Heart left ventricle (tissue), 16 donors: ENCODE data around the gene GRIN2C. TPM values are rescaled to one million over a fixed set of nuclear protein-coding genes. Genes with fewer than 3 reads are reported as not detected.
"Not testable (repeated sequence)": the region's sequence is repeated elsewhere in the genome, so short reads cannot be mapped to it uniquely, and the experiment has no call there.

Experiments used
- ATAC-seq, 4 donors: fragments of 200-7000 bp; cut with Tn5 transposase; one replicate each; pipeline ENCODE4 v1.9.1; 2020 to 2022; ENCODE audit warnings: moderate library complexity in 4 of 4, mild to moderate bottlenecking in 3 of 4, moderate number of reproducible peaks in 1 of 4
- DNase-seq, 5 donors: peaks; one replicate each; pipeline ENCODE4 v3.0.0-alpha.2; 2020
- H3K27ac ChIP-seq, 12 donors: fragments of 200-600 bp; sonication (generic) in 4 of 12; one replicate each; pipeline versions ENCODE4 v1.5.0 to v1.8.0; 2016 to 2022; ENCODE audit warnings: mild to moderate bottlenecking in 2 of 12
- H3K27me3 ChIP-seq, 9 donors: fragments of 200-600 bp; sonication (generic) in 2 of 9; one replicate each; pipeline versions ENCODE4 v1.5.1 to v1.8.0; 2016 to 2022; ENCODE audit warnings: mild to moderate bottlenecking in 3 of 9
- H3K36me3 ChIP-seq, 9 donors: fragments of 200-600 bp; sonication (generic) in 2 of 9; one replicate each; pipeline versions ENCODE4 v1.5.0 to v1.8.0; 2018 to 2022; ENCODE audit warnings: mild to moderate bottlenecking in 2 of 9
- H3K4me1 ChIP-seq, 12 donors: fragments of 200-600 bp; sonication (generic) in 4 of 12; one replicate each; pipeline versions ENCODE4 v1.5.0 to v1.8.0; 2016 to 2022; ENCODE audit warnings: mild to moderate bottlenecking in 3 of 12
- H3K4me3 ChIP-seq, 12 donors: fragments of 200-600 bp; sonication (generic) in 4 of 12; one replicate each; pipeline versions ENCODE4 v1.5.0 to v1.8.0; 2017 to 2022; ENCODE audit warnings: mild to moderate bottlenecking in 9 of 12, moderate library complexity in 4 of 12
- H3K9me3 ChIP-seq, 12 donors: fragments of 200-600 bp; sonication (generic) in 4 of 12; one replicate each; pipeline versions ENCODE4 v1.5.0 to v1.8.0; 2016 to 2022; ENCODE audit warnings: mild to moderate bottlenecking in 1 of 12
- POLR2A ChIP-seq, 2 donors: fragments of 450-650 bp; IDR thresholded peaks; one replicate each; pipeline ENCODE4 v1.6.1; 2017; ENCODE audit warnings: antibody characterized with exemption in 2 of 2, mild to moderate bottlenecking in 2 of 2, moderate library complexity in 2 of 2
- WGBS, 4 donors: extraction: QIAGEN DNeasy Blood & Tissue Kit in 2 of 4; methylation state at CpG; one replicate each; pipeline versions ENCODE4 v1.1.5 to v1.1.7; 2013 to 2018; 5-methylcytosine and 5-hydroxymethylcytosine counted together
- intact Hi-C, 10 donors: fragments of 100-400 bp; cut with DNase I; formaldehyde crosslinking; loops; one replicate each; pipeline versions ENCODE4 v1.11.1 to v1.14.2; 2022
- polyA plus RNA-seq, 2 donors: library from polyadenylated mRNA; stranded (reverse); fragments of 200-250 nt; gene quantifications; one replicate each; pipeline ENCODE4 v1.2.3, GENCODE V29; 2013
- total RNA-seq, 9 donors: library from RNA; depleted of rRNA in 2 of 9; stranded (reverse); fragments of >200 nt in 2 of 9; fragmentation: NEBNext Ultra II Directional in 3 of 9; extraction: Animal tissue kit (Norgen Biotek cat#: 25700) in 3 of 9; gene quantifications; one replicate each; pipeline versions ENCODE4 v1.1.0 to v1.2.4, GENCODE V29; 2016 to 2023
- TF ChIP-seq, protein P1 (sequence below), 12 donors: fragments of 200-600 bp; sonication (generic) in 4 of 12; IDR thresholded peaks; one replicate each; pipeline versions ENCODE4 v1.5.0 to v1.8.0; 2018 to 2022; ENCODE audit warnings: antibody characterized with exemption in 12 of 12, mild to moderate bottlenecking in 5 of 12
- donor health status: ischemic (EF 13 %, LVEDD 7.1; RV severe dilation, severe dysfunction).
- donor health status: healthy with polysubstance abuse.
- donor health status: DM: no; HTN: yes; CAD: no.
- donor health status: DM: no; HTN: no; CAD: no.
- donor health status: ischemic (EF 25% LVEDD 6.9; RV normal size, moderate dysfunction).
- donor health status: ischemic (EF 25% LVEDD 5.7; RV mildly dilated, moderate dysfunction).
- donor health status: healthy.
- donor health status: DM: yes; HTN: yes; CAD: no.
- donor health status: ischemic (EF 35%, LVEDD 5.7; RV mildly dilated, moderate dysfunction).
- donor health status: nonischemic (EF 11% LVEDD 7.7; RV severe dilation, severe dysfunction).
- donor health status: DM: yes; HTN: yes; CAD: no.
- donor health status: PGD.
- donor health status: ischemic (EF 29% LVEDD 5.4; RV normal size, mild dysfunction).
- donor health status: nonischemic (EF 23%, LVEDD 6.1; RV moderate dilation, normal function).

The GRIN2C gene
- total and polyA plus RNA-seq, 11 donors = 0.09 to 3.1 (median 0.40) TPM

DNA sequence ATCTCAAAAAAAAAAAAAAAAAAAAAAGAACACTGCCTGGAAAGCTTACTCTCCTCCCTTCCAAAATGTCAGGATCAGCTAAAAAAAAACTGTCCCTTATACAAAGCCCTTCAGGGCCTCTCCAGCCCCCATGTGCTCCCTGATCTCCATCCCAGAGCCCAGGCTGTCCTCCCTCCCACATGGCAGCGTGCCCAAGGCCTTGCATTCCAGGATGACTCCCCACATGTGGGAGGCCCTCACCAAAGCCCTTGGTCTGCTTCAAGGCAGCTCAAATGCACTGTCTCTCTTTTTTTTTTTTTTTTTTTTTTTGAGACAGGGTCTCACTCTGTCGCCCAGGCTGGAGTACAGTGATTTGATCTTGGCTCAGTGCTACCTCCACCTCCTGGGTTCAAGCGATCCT lies 10.8 kb upstream of the GRIN2C start:
- no peak overlapping the region for H3K27ac ChIP-seq
- ATAC-seq (no peak), DNase-seq (no peak)
- no peaks in the 10 kb centered on the region for H3K36me3 ChIP-seq
- H3K27me3 ChIP-seq = no peaks in the 10 kb centered on the region
- peaks cover 0 to 24% (median 11%) of the 10 kb centered on the region in 12 donors for H3K4me1 ChIP-seq
- no peaks in the 10 kb centered on the region for H3K9me3 ChIP-seq
- intact Hi-C loops = no loop called here
- TF ChIP-seq POLR2A (IDR thresholded peaks at IDR 0.05) = no peak
- TF ChIP-seq, protein P1, sequence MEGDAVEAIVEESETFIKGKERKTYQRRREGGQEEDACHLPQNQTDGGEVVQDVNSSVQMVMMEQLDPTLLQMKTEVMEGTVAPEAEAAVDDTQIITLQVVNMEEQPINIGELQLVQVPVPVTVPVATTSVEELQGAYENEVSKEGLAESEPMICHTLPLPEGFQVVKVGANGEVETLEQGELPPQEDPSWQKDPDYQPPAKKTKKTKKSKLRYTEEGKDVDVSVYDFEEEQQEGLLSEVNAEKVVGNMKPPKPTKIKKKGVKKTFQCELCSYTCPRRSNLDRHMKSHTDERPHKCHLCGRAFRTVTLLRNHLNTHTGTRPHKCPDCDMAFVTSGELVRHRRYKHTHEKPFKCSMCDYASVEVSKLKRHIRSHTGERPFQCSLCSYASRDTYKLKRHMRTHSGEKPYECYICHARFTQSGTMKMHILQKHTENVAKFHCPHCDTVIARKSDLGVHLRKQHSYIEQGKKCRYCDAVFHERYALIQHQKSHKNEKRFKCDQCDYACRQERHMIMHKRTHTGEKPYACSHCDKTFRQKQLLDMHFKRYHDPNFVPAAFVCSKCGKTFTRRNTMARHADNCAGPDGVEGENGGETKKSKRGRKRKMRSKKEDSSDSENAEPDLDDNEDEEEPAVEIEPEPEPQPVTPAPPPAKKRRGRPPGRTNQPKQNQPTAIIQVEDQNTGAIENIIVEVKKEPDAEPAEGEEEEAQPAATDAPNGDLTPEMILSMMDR (IDR thresholded peaks at IDR 0.05) = no peak
- H3K4me3 ChIP-seq = no peak overlapping the region
- 76 to 85% (median 83%) methylated on average over 3 of the region's 3 CpGs for WGBS, 4 donors

DNA sequence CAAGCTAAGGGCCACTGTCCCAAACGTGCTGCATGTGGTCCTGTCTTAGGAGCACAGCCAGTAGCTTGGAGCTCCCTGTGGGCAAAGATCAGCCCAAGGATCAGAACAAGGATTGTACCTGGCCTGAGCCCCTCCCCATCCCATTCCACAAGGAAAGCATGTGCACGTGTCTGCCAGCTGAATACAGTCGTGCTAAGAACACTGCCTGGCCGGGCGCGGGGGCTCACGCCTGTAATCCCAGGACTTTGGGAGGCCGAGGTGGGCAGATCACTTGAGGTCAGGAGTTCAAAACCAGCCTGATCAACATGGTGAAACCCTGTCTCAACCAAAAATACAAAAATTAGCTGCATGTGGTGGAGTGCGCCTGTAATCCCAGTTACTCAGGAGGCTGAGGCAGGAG lies 10.3 kb upstream of the GRIN2C start:
- H3K27ac ChIP-seq, H3K27me3 ChIP-seq, DNase-seq, H3K36me3 ChIP-seq, ATAC-seq, H3K4me3 ChIP-seq, intact Hi-C loops, H3K9me3 ChIP-seq: not testable (repeated sequence)
- H3K4me1 ChIP-seq = peaks cover 0 to 24% (median 11%) of the 10 kb centered on the region in 12 donors
- WGBS, 4 donors = 90 to 96% (median 94%) methylated on average over 9 of the region's 9 CpGs

DNA sequence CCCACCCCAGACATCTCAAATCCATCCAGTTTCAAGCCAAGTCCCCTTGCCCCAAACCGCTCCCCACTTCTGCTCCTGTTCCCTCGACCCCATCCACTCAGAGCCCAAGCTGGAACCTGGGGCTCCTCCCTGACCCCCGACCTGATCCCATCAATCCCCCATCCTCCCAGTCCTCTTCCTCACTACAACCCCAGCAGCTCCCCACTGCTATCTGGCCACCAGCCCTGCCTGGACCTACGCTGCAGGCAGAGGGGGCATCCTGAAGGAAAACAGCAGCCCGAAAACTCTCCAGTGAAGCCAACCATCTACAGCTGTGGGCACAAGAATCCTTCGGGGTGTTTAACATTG lies 9.2 kb upstream of the GRIN2C start:
- WGBS, 4 donors = 89 to 96% (median 91%) methylated on average over 6 of the region's 6 CpGs
- no peak overlapping the region for H3K27ac ChIP-seq
- H3K4me1 ChIP-seq = peaks cover 0 to 25% (median 11%) of the 10 kb centered on the region in 12 donors
- DNase-seq = no peak
- H3K36me3 ChIP-seq = peaks cover 0 to 2% (median 0%) of the 10 kb centered on the region in 9 donors
- ATAC-seq = no peak
- intact Hi-C loops = loop anchor here in 6 of 10 donors (5.0 to 10.0 kb wide), 3 partner anchors 127 to 214 kb away; no protein-coding TSS in a partner anchor
- TF ChIP-seq POLR2A (IDR thresholded peaks at IDR 0.05) = no peak
- TF ChIP-seq, protein P1 (IDR thresholded peaks at IDR 0.05) = no peak
- H3K4me3 ChIP-seq = no peak overlapping the region
- no peaks in the 10 kb centered on the region for H3K27me3 ChIP-seq
- H3K9me3 ChIP-seq = no peaks in the 10 kb centered on the region

DNA sequence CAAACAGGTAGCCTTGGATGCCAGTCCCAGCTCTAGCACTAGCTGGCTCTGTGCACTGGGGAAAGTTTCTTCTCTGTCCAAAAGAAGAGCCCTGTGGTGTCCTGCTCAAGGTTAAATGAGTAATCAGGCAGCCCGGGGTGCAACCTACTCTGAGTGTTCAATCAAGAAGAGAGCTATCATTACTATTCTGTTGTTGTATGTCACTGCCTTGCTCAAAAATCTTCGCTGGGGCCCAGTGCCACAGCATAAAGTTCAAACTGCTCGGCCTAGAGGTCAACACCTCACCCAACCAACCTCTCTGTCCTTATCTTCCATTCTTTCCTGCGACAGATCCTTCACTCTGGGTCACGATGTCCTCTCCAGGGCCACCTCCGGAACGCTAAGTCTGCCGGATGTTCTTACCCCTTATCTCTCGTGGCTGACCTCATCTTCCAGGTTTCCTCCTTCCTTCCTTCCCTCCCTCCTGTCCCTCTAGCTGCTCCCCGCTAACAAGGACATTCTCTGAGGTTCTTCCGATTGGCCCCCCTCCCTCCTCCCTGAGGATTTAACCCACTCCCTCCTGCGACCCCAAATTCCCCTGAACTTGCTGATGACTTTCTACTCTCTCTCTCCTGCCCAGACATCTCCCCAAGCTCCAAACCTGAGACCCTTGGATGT lies 8.7 kb upstream of the GRIN2C start:
- H3K27me3 ChIP-seq = no peaks in the 10 kb centered on the region
- DNase-seq (no peak), ATAC-seq (no peak)
- peaks cover 0 to 3% (median 0%) of the 10 kb centered on the region in 9 donors for H3K36me3 ChIP-seq
- intact Hi-C loops = loop anchor here in 6 of 10 donors (5.0 to 10.0 kb wide), 3 partner anchors 126 to 214 kb away; no protein-coding TSS in a partner anchor
- no peaks in the 10 kb centered on the region for H3K9me3 ChIP-seq
- TF ChIP-seq, protein P1 (IDR thresholded peaks at IDR 0.05) = no peak
- no peak for TF ChIP-seq POLR2A (IDR thresholded peaks at IDR 0.05)
- H3K4me1 ChIP-seq = peaks cover 0 to 21% (median 10%) of the 10 kb centered on the region in 12 donors
- WGBS, 4 donors = 45 to 65% (median 55%) methylated on average over 12 of the region's 12 CpGs
- no peak overlapping the region for H3K27ac ChIP-seq
- H3K4me3 ChIP-seq = no peak overlapping the region
